HS-5 (cell line): Measurements from ENCODE around the gene COMMD1.
"Not testable (repeated sequence)": the region's sequence is repeated elsewhere in the genome, so short reads cannot be mapped to it uniquely, and the experiment has no call there.

Source experiments
- DNase-seq: peaks from one replicate; pipeline ENCODE4 v3.0.0-alpha.2; 2012; ENCODE audit warnings: low read depth

COMMD1 gene

GRCh38 chr2:61924895-61925663, 19.6 kb downstream of the COMMD1 start:
- DNase-seq = no peak

GRCh38 chr2:61926531-61927477, 21.3 kb downstream of the COMMD1 start:
- DNase-seq = no peak

- DNase-seq = no peak
Measured at GRCh38 chr2:61928826-61929461, 23.5 kb downstream of the COMMD1 start.

- DNase-seq = no peak
Measured at GRCh38 chr2:61937098-61937497, 31.6 kb downstream of the COMMD1 start.

GRCh38 chr2:61937886-61938285, 32.4 kb downstream of the COMMD1 start:
- no peak for DNase-seq

GRCh38 chr2:61938511-61938910, 33.0 kb downstream of the COMMD1 start:
- DNase-seq = no peak

- DNase-seq = no peak
Measured at GRCh38 chr2:61943251-61943650, 37.8 kb downstream of the COMMD1 start.

GRCh38 chr2:61946666-61947065, 41.2 kb downstream of the COMMD1 start:
- no peak for DNase-seq

GRCh38 chr2:61948661-61949457, 43.4 kb downstream of the COMMD1 start:
- DNase-seq = no peak

GRCh38 chr2:61949458-61949713, 43.9 kb downstream of the COMMD1 start:
- DNase-seq = no peak

- no peak for DNase-seq
Measured at GRCh38 chr2:61949714-61950560, 44.5 kb downstream of the COMMD1 start.

- no peak for DNase-seq
Measured at GRCh38 chr2:61950571-61951315, 45.3 kb downstream of the COMMD1 start.

- no peak for DNase-seq
Measured at GRCh38 chr2:61951881-61952280, 46.4 kb downstream of the COMMD1 start.

- DNase-seq = no peak
Measured at GRCh38 chr2:61952288-61952687, 46.8 kb downstream of the COMMD1 start.

- not testable (repeated sequence) for DNase-seq
Measured at GRCh38 chr2:61954856-61955255, 49.4 kb downstream of the COMMD1 start.

- DNase-seq = no peak
Measured at GRCh38 chr2:61959381-61960293, 54.2 kb downstream of the COMMD1 start.

- no peak for DNase-seq
Measured at GRCh38 chr2:61961231-61961901, 55.9 kb downstream of the COMMD1 start.

GRCh38 chr2:61962095-61962984, 56.9 kb downstream of the COMMD1 start:
- DNase-seq = no peak
